Panc1 (cell line): Measurements from ENCODE around the gene TMPRSS3.

Source experiments
- POLR2AphosphoS5 ChIP-seq: IDR thresholded peaks from 2 replicates; pipeline ENCODE4 v1.6.1; 2012; ENCODE audit warnings: mild to moderate bottlenecking, low read depth, low read length, moderate library complexity
- SIN3A ChIP-seq: IDR thresholded peaks from 2 replicates; pipeline ENCODE4 v1.6.1; 2012; ENCODE audit warnings: low read depth, mild to moderate bottlenecking, low read length, moderate library complexity, borderline replicate concordance; ENCODE audit not compliant: insufficient read depth
- TF ChIP-seq, protein P1 (sequence below): fragments of 450-650 bp; IDR thresholded peaks from 2 replicates; pipeline ENCODE4 v1.5.1; 2017; ENCODE audit warnings: mild to moderate bottlenecking
- TF ChIP-seq, protein P2 (sequence below), 2 experiments: IDR thresholded peaks; 2 replicates each; pipeline ENCODE4 v1.6.1; 2011 to 2012; ENCODE audit warnings: low read depth in 2 of 2, control low read depth in 1 of 2, low read length in 1 of 2, mild to moderate bottlenecking in 1 of 2, moderate library complexity in 1 of 2; ENCODE audit not compliant: insufficient read depth in 1 of 2

DNA sequence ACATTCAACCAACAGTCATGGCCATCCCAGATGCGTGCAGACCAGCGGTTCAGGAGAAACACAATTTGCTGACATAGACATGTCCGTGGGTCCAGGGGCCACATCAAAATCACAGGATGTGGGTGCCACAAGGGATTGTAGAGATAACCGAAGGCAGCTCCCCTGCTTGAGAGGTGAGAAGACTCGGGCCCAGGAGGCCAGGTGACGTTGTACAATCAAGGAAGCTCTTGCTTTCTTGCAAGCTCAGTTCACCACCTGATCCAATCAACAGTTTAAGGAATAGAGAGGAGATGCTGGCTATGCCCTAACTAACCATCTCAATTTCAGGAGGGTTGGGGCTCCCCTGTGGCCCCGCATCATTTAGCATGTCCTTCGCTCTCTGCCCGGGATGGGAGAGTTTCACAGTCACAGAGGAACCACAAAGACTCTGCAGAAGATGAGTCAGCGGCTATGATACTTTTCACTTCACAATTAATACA, 27.4 kb upstream of the TMPRSS3 start:
- TF ChIP-seq, protein P1, sequence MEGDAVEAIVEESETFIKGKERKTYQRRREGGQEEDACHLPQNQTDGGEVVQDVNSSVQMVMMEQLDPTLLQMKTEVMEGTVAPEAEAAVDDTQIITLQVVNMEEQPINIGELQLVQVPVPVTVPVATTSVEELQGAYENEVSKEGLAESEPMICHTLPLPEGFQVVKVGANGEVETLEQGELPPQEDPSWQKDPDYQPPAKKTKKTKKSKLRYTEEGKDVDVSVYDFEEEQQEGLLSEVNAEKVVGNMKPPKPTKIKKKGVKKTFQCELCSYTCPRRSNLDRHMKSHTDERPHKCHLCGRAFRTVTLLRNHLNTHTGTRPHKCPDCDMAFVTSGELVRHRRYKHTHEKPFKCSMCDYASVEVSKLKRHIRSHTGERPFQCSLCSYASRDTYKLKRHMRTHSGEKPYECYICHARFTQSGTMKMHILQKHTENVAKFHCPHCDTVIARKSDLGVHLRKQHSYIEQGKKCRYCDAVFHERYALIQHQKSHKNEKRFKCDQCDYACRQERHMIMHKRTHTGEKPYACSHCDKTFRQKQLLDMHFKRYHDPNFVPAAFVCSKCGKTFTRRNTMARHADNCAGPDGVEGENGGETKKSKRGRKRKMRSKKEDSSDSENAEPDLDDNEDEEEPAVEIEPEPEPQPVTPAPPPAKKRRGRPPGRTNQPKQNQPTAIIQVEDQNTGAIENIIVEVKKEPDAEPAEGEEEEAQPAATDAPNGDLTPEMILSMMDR = no peak
- TF ChIP-seq, protein P2, sequence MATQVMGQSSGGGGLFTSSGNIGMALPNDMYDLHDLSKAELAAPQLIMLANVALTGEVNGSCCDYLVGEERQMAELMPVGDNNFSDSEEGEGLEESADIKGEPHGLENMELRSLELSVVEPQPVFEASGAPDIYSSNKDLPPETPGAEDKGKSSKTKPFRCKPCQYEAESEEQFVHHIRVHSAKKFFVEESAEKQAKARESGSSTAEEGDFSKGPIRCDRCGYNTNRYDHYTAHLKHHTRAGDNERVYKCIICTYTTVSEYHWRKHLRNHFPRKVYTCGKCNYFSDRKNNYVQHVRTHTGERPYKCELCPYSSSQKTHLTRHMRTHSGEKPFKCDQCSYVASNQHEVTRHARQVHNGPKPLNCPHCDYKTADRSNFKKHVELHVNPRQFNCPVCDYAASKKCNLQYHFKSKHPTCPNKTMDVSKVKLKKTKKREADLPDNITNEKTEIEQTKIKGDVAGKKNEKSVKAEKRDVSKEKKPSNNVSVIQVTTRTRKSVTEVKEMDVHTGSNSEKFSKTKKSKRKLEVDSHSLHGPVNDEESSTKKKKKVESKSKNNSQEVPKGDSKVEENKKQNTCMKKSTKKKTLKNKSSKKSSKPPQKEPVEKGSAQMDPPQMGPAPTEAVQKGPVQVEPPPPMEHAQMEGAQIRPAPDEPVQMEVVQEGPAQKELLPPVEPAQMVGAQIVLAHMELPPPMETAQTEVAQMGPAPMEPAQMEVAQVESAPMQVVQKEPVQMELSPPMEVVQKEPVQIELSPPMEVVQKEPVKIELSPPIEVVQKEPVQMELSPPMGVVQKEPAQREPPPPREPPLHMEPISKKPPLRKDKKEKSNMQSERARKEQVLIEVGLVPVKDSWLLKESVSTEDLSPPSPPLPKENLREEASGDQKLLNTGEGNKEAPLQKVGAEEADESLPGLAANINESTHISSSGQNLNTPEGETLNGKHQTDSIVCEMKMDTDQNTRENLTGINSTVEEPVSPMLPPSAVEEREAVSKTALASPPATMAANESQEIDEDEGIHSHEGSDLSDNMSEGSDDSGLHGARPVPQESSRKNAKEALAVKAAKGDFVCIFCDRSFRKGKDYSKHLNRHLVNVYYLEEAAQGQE (IDR thresholded peaks at IDR 0.05; ENCODE audit: insufficient read depth in 1 of 2, low read depth in 2 of 2, low read length in 1 of 2) = no peak
- TF ChIP-seq POLR2AphosphoS5 = no peak
- TF ChIP-seq SIN3A = no peak
